ENCODE measurements around the gene MED8. TPM values are rescaled to one million over a fixed set of nuclear protein-coding genes. Genes with fewer than 3 reads are reported as not detected.

Gene MED8
- total and polyA plus RNA-seq, 2 of the 8 experiments (the other 6 are each of a cell fraction or from before 2014, with no cell fraction given), result 7.0 to 20.6 TPM

GRCh38 chr1:43372172-43372571 lies 17.4 kb downstream of the MED8 start:
- Histone ChIP-seq H2AK5ac (ENCODE audit: low read depth, low read length) (no peak overlapping the region), H3K79me2 (ENCODE audit: control insufficient read depth in 1 of 2, insufficient read depth in 2 of 2, low read length in 2 of 2) (no peaks in the 10 kb centered on the region), H3K9me3 (ENCODE audit: insufficient read depth in 2 of 2, low read depth in 1 of 2, low read length in 1 of 2) (no peaks in the 10 kb centered on the region), H4K20me1 (replicated peaks in 1 of 2; ENCODE audit: control insufficient read depth in 1 of 2, insufficient read depth in 2 of 2, low read length in 2 of 2) (peaks cover 0 to 3% of the 10 kb centered on the region in 2 experiments), H3K27me3 (replicated peaks in 1 of 4; ENCODE audit: control insufficient read depth in 3 of 4, extremely low read depth in 1 of 4, insufficient read depth in 3 of 4, low read length in 3 of 4) (no peaks in the 10 kb centered on the region), H4K8ac (ENCODE audit: extremely low read depth, insufficient read depth, low read length) (no peak overlapping the region), H3K4me1 (replicated peaks in 1 of 4; ENCODE audit: control insufficient read depth in 3 of 4, insufficient read depth in 4 of 4, low read length in 3 of 4) (peaks cover 0 to 8% (median 5%) of the 10 kb centered on the region in 4 experiments; a peak in 4 of 7 replicates), H3K79me1 (ENCODE audit: low read depth, low read length) (no peaks in the 10 kb centered on the region; the same call in 1 of the 2 replicates), H3K9ac (replicated peaks in 1 of 4; ENCODE audit: extremely low read depth in 1 of 4, low read depth in 3 of 4, low read length in 3 of 4) (no peak overlapping the region), H2BK20ac (ENCODE audit: low read length) (no peak overlapping the region), H3K4me3 (ENCODE audit: extremely low read depth in 1 of 4, insufficient read depth in 2 of 4, low read depth in 3 of 4, low read length in 4 of 4) (no peak overlapping the region), H4K91ac (replicated peaks; ENCODE audit: insufficient read length, low read length) (no peak overlapping the region), H2BK12ac (ENCODE audit: low read depth, low read length) (no peak overlapping the region), H2BK5ac (ENCODE audit: low read depth, low read length) (no peak overlapping the region), H2BK120ac (replicated peaks; ENCODE audit: low read depth, low read length) (no peak overlapping the region), H2BK15ac (ENCODE audit: low read length) (no peak overlapping the region), H3K4me2 (ENCODE audit: insufficient read depth in 1 of 2, low read depth in 2 of 2, low read length in 2 of 2) (no peak overlapping the region), H3K23ac (ENCODE audit: insufficient read length) (no peak overlapping the region), H3K23me2 (ENCODE audit: low read depth, low read length) (peaks cover 6% of the 10 kb centered on the region; the same call in 1 of the 2 replicates), H3K18ac (ENCODE audit: extremely low read depth, low read length) (no peak overlapping the region; the same call in 1 of the 2 replicates), H3K4ac (replicated peaks; ENCODE audit: insufficient read length, low read depth, low read length) (no peak overlapping the region), H2AFZ (ENCODE audit: low read length) (no peak overlapping the region), H4K5ac (ENCODE audit: insufficient read length, low read depth, low read length) (no peak overlapping the region), H3K36me3 (ENCODE audit: control insufficient read depth in 2 of 4, insufficient read depth in 4 of 4, low read length in 3 of 4) (no peaks in the 10 kb centered on the region), H3K56ac (replicated peaks; ENCODE audit: insufficient read length, low read depth, low read length) (no peak overlapping the region), H3K27ac (ENCODE audit: low read depth, low read length) (no peak overlapping the region), H3K14ac (ENCODE audit: insufficient read length) (no peak overlapping the region)
- ChIA-PET CTCF (ENCODE audit: partially characterized antibody) (interaction anchor here (1.2 to 1.9 kb wide), 2 partner anchors 28 to 87 kb away, joined by 4 to 6 read pairs; partner anchors contain the start of gene C1orf210), POLR2A (ENCODE audit: partially characterized antibody) (interaction anchor here (0.9 to 2.2 kb wide), 2 partner anchors 13 to 82 kb away, joined by 3 to 4 read pairs; partner anchors contain the start of genes CDC20 and HYI)
- 90% methylated on average over 5 of the region's 5 CpGs; no CpG with 5 or more reads in 1 of the 2 experiments for WGBS, 2 experiments (ENCODE audit: extremely low coverage in 1 of 2, insufficient coverage in 1 of 2, insufficient read length in 1 of 2, insufficient replicate concordance in 2 of 2, low coverage in 1 of 2, low lambda C conversion rate in 2 of 2, missing lambda C conversion rate in 1 of 2)
- no peak for FAIRE-seq
- no peak for DNase-seq (ENCODE audit: low read depth in 1 of 2, low spot score in 2 of 2)
- no peak for TF ChIP-seq ATF3 (IDR thresholded peaks at IDR 0.05; ENCODE audit: insufficient read depth, low read depth, low read length)
- TF ChIP-seq HDAC2 (IDR thresholded peaks at IDR 0.05; ENCODE audit: borderline replicate concordance in 1 of 2, low read depth in 2 of 2, low read length in 2 of 2), result no peak
- no peak for TF ChIP-seq CBX5 (IDR thresholded peaks at IDR 0.05; ENCODE audit: low read depth, low read length)
- no peak for TF ChIP-seq SIRT6 (IDR thresholded peaks at IDR 0.05; ENCODE audit: low read length)
- no peak for TF ChIP-seq SIX5 (IDR thresholded peaks at IDR 0.05; ENCODE audit: low read depth, low read length)
- TF ChIP-seq RNF2 (IDR thresholded peaks at IDR 0.05; ENCODE audit: borderline replicate concordance, low read depth, low read length, missing control alignments, poor library complexity, severe bottlenecking), result no peak
- no peak for TF ChIP-seq CHD2 (IDR thresholded peaks at IDR 0.05; ENCODE audit: low read length)
- no peak for TF ChIP-seq RBBP5 (IDR thresholded peaks at IDR 0.05; ENCODE audit: borderline replicate concordance, low read depth, low read length)
- no peak for TF ChIP-seq CTBP2 (IDR thresholded peaks at IDR 0.05; ENCODE audit: borderline replicate concordance, insufficient read depth, insufficient read length, low read length)
- no peak for TF ChIP-seq ATF2 (IDR thresholded peaks at IDR 0.05; ENCODE audit: low read length)

All from H1 (cell line).